Small intestine (tissue), 4 donors: ENCODE results near the gene PPP1R3C. TPM values are rescaled to one million over a fixed set of nuclear protein-coding genes. Genes with fewer than 3 reads are reported as not detected.

Experiments used
- polyA plus RNA-seq, 4 donors: library from polyadenylated mRNA; stranded (reverse) in 3 of 4; unstranded in 1 of 4; fragments of 200-250 nt in 3 of 4; fragments of 120-200 nt in 1 of 4; gene quantifications; one replicate each; pipeline versions ENCODE4 v1.2.1 to v1.2.3, GENCODE V29; 2013
- donor health status: healthy with polysubstance abuse.
- donor health status: Bipolar disorder and iron deficiency.
- donor health status: healthy.

Gene PPP1R3C
- polyA plus RNA-seq, 4 donors: 0.89 to 41.5 (median 2.2) TPM

Other genes starting within 250 kb of the PPP1R3C start
- 10 to 100 TPM in 1 of 4 donors, 1 to 10 TPM in 2, under 1 TPM in 1; 0.89 to 10.7 (median 2.3) TPM for gene HECTD2, start 222.7 kb downstream of the PPP1R3C start, polyA plus RNA-seq
- 10 to 100 TPM in 2 of 4 donors, 1 to 10 TPM in 2; 9.2 to 30.0 (median 10.2) TPM for gene TNKS2, start 165.4 kb upstream of the PPP1R3C start, polyA plus RNA-seq